ENCODE data around the gene C11orf24. TPM values are rescaled to one million over a fixed set of nuclear protein-coding genes. Genes with fewer than 3 reads are reported as not detected.

The C11orf24 gene
- total and polyA plus RNA-seq, 9 of the 15 experiments (the other 6 are each of a cell fraction or from before 2014, with no cell fraction given): 2.0 to 65.2 (median 32.5) TPM

DNA sequence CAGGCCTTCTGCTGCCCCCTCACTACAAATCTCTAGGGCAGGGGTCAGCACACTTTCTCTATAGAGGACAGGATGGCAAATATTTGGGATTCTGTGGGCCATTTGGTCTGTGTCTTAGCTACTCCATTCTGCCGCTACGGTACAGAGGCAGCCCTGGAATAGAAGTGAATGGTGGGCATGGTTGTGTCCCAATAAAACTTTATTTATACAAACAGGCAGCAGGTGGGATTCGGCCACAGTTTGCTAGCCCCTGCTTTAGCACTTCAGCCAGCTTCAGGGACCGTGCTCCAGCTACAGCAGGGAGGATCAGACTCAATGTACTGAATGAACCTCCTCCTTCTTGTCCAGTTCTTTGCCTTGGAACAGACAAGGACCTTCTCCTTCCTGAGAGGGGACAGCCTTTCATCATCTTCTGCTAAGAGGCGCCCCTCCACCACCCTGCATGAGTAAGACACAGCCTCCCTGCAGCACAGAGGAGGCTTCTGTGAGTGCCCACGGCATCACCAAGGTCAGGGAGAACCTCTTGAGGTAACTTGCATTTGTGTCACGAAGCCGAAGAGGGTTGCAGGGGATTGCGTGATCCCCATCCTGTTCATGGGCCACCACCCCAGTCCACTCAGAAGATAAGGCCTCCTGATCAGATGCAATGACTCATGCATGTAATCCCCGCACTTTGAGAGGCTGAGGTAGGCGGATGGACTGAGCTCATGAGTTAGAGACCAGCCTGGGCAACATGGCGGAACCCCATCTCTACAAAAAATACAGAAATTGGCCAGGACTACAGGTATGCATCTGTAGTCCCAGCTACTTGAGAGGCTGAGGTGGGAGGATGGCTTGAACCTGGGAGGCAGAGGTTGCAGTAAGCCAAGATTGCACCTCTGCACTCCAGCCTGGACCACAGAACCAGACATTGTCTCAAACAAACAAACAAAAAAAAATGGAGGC, 4.6 kb downstream of the C11orf24 start (continued):
- TF ChIP-seq SOX6 (IDR thresholded peaks at IDR 0.05) (peak; percentile 78), POLR2H (tag; IDR thresholded peaks at IDR 0.05; ENCODE audit: low read depth) (peak; percentile 75), GTF2A2 (tag; IDR thresholded peaks at IDR 0.05) (peak; percentile 44; the same call in 1 of the 2 replicates), EP300 (IDR thresholded peaks at IDR 0.05; ENCODE audit: low read length) (peak; percentile 94), NFE2L1 (tag; IDR thresholded peaks at IDR 0.05; ENCODE audit: borderline replicate concordance, low read depth) (no peak), NR1H2 (CRISPR knock-in tag; IDR thresholded peaks at IDR 0.05) (no peak), TAF15 (IDR thresholded peaks at IDR 0.05; ENCODE audit: low read depth, low read length) (no peak), EP400 (IDR thresholded peaks at IDR 0.05) (peak; percentile 84), RBFOX2 (IDR thresholded peaks at IDR 0.05; ENCODE audit: low read depth, low read length) (peak; percentile 62), MEF2D (tag; conservative IDR thresholded peaks at IDR 0.05; ENCODE audit: low read depth) (peak; percentile 64), E2F3 (CRISPR knock-in tag; IDR thresholded peaks at IDR 0.05) (peak; percentile 71), BHLHE40 (IDR thresholded peaks at IDR 0.05; ENCODE audit: low read length) (peak; percentile 60; the same call in 1 of the 2 replicates), DIDO1 (tag; IDR thresholded peaks at IDR 0.05; ENCODE audit: low read depth) (peak; percentile 41; the same call in 1 of the 2 replicates), ZNF395 (CRISPR knock-in tag; IDR thresholded peaks at IDR 0.05) (peak; percentile 91; the same call in 1 of the 2 replicates), CREB5 (CRISPR knock-in tag; IDR thresholded peaks at IDR 0.05) (no peak; the same call in 1 of the 2 replicates), ZNF449 (CRISPR knock-in tag; IDR thresholded peaks at IDR 0.05) (peak; percentile 58), CREM (IDR thresholded peaks at IDR 0.05; ENCODE audit: low read depth) (peak; percentile 46)
- TF ChIP-seq, protein P1, sequence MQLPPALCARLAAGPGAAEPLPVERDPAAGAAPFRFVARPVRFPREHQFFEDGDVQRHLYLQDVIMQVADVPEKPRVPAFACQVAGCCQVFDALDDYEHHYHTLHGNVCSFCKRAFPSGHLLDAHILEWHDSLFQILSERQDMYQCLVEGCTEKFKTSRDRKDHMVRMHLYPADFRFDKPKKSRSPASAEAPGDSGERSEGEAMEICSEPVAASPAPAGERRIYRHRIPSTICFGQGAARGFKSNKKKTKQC (CRISPR knock-in tag; IDR thresholded peaks at IDR 0.05): no peak
- TF ChIP-seq, protein P2, sequence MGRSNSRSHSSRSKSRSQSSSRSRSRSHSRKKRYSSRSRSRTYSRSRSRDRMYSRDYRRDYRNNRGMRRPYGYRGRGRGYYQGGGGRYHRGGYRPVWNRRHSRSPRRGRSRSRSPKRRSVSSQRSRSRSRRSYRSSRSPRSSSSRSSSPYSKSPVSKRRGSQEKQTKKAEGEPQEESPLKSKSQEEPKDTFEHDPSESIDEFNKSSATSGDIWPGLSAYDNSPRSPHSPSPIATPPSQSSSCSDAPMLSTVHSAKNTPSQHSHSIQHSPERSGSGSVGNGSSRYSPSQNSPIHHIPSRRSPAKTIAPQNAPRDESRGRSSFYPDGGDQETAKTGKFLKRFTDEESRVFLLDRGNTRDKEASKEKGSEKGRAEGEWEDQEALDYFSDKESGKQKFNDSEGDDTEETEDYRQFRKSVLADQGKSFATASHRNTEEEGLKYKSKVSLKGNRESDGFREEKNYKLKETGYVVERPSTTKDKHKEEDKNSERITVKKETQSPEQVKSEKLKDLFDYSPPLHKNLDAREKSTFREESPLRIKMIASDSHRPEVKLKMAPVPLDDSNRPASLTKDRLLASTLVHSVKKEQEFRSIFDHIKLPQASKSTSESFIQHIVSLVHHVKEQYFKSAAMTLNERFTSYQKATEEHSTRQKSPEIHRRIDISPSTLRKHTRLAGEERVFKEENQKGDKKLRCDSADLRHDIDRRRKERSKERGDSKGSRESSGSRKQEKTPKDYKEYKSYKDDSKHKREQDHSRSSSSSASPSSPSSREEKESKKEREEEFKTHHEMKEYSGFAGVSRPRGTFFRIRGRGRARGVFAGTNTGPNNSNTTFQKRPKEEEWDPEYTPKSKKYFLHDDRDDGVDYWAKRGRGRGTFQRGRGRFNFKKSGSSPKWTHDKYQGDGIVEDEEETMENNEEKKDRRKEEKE (IDR thresholded peaks at IDR 0.05; ENCODE audit: borderline replicate concordance in 1 of 2, control insufficient read depth in 1 of 2, low read depth in 2 of 2, low read length in 1 of 2): no peak
